Neural cell (in vitro differentiated cells): ENCODE data around the gene PTPRK.

Experiments used
- CTCF ChIP-seq: fragments of 450-650 bp; IDR thresholded peaks from 2 replicates; pipeline ENCODE4 v1.5.1; 2014; ENCODE audit warnings: antibody characterized with exemption, mild to moderate bottlenecking, moderate library complexity; ENCODE audit not compliant: poor library complexity, severe bottlenecking
- EP300 ChIP-seq: fragments of 450-650 bp; conservative IDR thresholded peaks from 2 replicates; pipeline ENCODE4 v1.6.1; 2014; ENCODE audit warnings: antibody characterized with exemption, mild to moderate bottlenecking, moderate library complexity; ENCODE audit not compliant: poor library complexity, severe bottlenecking
- EZH2 ChIP-seq: fragments of 200-600, 300-800 bp; shearing (Covaris generic), sonication (generic); IDR thresholded peaks from 2 replicates; pipeline ENCODE4 v1.6.1; 2014; ENCODE audit warnings: antibody characterized with exemption, low read length, borderline replicate concordance, mild to moderate bottlenecking; ENCODE audit not compliant: insufficient read depth, poor library complexity, severe bottlenecking
- MXI1 ChIP-seq: fragments of 450-650 bp; conservative IDR thresholded peaks from 2 replicates; pipeline ENCODE4 v1.6.1; 2014; ENCODE audit warnings: antibody characterized with exemption, mild to moderate bottlenecking; ENCODE audit not compliant: poor library complexity, severe bottlenecking
- POLR2AphosphoS5 ChIP-seq: IDR thresholded peaks from 2 replicates; pipeline ENCODE4 v1.6.1; 2012
- RAD21 ChIP-seq: fragments of 450-650 bp; conservative IDR thresholded peaks from 2 replicates; pipeline ENCODE4 v1.6.1; 2014; ENCODE audit warnings: antibody characterized with exemption, mild to moderate bottlenecking, moderate library complexity
- SMC3 ChIP-seq: fragments of 450-650 bp; conservative IDR thresholded peaks from 2 replicates; pipeline ENCODE4 v1.6.1; 2014; ENCODE audit warnings: antibody characterized with exemption, mild to moderate bottlenecking, moderate library complexity; ENCODE audit not compliant: poor library complexity
- TF ChIP-seq, protein P1 (sequence below): IDR thresholded peaks from 2 replicates; pipeline ENCODE4 v1.6.1; 2012; ENCODE audit warnings: borderline replicate concordance

DNA sequence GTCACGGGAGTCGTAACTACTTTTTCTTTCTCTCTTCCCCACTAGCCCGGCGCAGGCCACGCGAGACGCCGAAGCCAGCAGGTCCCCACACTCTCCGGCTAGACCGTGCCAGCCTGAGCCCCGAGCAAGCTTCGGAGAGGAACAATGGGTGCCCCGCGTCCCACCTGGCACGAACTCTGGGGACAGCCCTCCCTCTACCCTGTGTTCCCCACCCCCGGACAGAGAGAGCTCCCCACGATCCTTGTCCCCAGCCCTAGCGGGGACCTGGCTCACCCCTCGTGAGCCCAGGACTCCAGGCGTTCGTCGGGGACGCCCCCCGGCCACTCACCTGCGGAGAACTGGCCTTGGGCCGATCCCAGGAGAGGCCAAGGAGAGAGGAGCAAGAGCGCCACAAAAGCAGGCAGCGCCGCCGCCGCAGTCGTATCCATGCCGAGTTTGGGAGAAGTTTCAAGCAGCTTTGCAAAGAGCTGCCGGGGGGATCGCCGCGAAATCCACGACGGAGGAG, 416 bp downstream of the PTPRK start:
- no peak for TF ChIP-seq CTCF
- TF ChIP-seq MXI1: no peak
- TF ChIP-seq EP300: no peak
- TF ChIP-seq POLR2AphosphoS5: no peak
- TF ChIP-seq EZH2: no peak
- TF ChIP-seq SMC3: no peak
- TF ChIP-seq RAD21: no peak
- TF ChIP-seq, protein P1, sequence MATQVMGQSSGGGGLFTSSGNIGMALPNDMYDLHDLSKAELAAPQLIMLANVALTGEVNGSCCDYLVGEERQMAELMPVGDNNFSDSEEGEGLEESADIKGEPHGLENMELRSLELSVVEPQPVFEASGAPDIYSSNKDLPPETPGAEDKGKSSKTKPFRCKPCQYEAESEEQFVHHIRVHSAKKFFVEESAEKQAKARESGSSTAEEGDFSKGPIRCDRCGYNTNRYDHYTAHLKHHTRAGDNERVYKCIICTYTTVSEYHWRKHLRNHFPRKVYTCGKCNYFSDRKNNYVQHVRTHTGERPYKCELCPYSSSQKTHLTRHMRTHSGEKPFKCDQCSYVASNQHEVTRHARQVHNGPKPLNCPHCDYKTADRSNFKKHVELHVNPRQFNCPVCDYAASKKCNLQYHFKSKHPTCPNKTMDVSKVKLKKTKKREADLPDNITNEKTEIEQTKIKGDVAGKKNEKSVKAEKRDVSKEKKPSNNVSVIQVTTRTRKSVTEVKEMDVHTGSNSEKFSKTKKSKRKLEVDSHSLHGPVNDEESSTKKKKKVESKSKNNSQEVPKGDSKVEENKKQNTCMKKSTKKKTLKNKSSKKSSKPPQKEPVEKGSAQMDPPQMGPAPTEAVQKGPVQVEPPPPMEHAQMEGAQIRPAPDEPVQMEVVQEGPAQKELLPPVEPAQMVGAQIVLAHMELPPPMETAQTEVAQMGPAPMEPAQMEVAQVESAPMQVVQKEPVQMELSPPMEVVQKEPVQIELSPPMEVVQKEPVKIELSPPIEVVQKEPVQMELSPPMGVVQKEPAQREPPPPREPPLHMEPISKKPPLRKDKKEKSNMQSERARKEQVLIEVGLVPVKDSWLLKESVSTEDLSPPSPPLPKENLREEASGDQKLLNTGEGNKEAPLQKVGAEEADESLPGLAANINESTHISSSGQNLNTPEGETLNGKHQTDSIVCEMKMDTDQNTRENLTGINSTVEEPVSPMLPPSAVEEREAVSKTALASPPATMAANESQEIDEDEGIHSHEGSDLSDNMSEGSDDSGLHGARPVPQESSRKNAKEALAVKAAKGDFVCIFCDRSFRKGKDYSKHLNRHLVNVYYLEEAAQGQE: no peak
